Stimulated activated CD4-positive, alpha-beta T cell treated with anti-CD3 and anti-CD28 coated beads, TNF-alpha, amount 100 ng/mL, for 24 hours (primary cell): Measurements from ENCODE around the gene SGSM2.
A peak's percentile ranks its signal among the peaks of the same experiment; 100 is the strongest.
"Not testable (repeated sequence)": the region's sequence is repeated elsewhere in the genome, so short reads cannot be mapped to it uniquely, and the experiment has no call there.

Experiments
- DNase-seq, 3 experiments: peaks; one replicate each; pipeline ENCODE4 v3.0.0-alpha.2; 2020; ENCODE audit warnings: low read depth in 3 of 3

SGSM2 gene, protein sequence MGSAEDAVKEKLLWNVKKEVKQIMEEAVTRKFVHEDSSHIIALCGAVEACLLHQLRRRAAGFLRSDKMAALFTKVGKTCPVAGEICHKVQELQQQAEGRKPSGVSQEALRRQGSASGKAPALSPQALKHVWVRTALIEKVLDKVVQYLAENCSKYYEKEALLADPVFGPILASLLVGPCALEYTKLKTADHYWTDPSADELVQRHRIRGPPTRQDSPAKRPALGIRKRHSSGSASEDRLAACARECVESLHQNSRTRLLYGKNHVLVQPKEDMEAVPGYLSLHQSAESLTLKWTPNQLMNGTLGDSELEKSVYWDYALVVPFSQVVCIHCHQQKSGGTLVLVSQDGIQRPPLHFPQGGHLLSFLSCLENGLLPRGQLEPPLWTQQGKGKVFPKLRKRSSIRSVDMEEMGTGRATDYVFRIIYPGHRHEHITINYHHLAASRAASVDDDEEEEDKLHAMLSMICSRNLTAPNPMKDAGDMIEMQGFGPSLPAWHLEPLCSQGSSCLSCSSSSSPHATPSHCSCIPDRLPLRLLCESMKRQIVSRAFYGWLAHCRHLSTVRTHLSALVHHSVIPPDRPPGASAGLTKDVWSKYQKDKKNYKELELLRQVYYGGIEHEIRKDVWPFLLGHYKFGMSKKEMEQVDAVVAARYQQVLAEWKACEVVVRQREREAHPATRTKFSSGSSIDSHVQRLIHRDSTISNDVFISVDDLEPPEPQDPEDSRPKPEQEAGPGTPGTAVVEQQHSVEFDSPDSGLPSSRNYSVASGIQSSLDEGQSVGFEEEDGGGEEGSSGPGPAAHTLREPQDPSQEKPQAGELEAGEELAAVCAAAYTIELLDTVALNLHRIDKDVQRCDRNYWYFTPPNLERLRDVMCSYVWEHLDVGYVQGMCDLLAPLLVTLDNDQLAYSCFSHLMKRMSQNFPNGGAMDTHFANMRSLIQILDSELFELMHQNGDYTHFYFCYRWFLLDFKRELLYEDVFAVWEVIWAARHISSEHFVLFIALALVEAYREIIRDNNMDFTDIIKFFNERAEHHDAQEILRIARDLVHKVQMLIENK

DNA sequence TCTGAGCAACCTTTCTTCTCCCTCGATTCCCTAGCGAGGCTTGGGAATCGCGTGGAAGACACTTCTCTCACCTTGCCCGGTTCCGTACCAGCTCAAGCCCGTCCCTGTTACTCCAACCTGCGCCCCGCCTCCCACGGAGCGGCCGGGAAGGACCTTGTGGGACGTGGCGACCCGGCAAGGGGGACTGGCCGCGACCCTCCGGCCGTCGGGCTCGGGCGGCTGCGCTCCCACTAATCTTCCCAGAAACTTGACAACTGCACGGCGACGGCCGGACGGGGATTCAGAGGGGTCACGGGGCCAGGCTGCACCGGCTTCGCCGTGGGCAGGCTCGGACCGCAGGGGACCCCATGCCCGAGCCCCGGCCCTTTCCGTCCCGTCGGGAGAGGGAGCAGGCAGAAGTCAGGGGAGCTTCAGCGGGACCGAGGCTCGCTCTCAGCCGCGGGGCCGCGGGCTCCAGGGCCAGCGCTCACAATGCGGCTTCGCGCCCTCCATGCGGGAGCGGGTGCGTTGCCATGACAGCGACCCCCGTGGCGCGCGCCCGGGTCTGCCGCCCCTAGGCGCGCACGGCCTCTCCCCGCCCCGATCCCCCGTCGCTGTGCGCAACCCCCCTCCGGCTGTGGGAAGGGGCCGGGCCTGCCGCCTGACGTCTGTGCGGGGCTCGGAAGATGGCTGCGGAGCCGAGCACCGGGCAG lies at the start of gene SGSM2:
Gene SGSM2, plus strand, starts transcription at position 650 of the 692 bp plus-strand sequence. CDS start 188 bp downstream, outside the sequence.
- peak in 2 of 3 experiments; percentile 54 to 63 for DNase-seq

DNA sequence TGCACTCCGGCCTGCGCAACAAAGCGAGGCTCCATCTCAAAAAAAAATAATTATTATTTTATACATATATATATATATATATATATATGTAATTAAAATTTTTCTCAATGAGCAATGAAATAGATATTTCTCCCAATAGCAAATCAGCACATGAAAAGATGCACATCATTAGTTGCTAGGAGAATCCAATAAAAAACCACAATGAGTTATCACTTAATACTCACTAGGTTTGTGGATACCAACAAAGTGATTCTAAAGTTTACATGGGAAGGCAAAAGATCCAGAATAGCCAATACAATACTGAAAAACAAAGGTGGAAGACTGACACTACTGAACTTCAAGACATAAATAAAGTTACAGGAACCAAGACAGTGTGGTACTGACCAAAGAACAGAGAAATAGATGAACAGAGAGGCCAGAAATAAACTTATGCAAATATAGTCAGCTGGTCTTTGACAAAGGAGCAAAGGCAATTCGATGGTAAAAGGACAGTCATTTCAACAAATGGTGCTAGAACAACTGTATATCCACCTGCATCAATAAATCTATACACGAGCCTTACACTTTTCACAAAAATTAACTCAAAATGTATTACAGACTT lies 47.3 kb upstream of the SGSM2 start:
- DNase-seq, result no peak

DNA sequence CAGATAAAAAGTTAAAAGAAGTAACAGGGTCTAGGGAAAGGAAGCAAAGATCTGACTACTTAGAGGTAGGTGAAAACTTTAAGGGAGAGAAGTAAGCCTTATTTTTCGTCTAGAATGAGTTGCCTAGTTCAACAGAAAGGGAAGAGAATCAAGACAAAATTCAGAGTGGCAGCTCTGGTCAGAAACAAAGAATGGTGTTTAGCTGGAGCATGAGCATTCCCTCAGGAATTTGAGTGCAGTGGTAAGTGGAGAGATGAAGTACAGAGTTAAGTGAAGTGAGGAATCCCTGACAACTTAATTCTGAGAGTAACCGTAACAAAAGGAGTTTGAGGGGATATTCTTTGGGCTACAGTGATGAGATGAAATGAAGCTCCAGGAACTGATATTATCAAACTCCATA lies 45.2 kb upstream of the SGSM2 start:
- DNase-seq, result no peak

DNA sequence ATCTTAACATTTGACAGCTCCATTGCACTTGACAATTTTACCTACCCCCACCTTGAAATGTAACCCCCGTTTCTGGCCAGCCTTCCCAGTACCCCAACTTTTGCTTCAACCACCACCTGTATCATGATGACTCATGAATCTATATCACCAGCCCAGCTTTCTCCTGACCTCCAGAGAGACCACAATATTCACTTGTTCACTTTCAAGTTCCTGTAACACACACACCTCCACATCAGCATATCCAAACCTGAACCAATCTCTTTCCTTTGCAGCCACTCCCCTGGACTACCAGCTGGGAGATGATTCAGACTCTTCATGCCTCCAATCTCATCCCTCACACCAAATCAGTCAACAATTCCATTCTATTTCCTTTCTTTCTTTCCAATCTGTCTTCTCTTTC lies 41.7 kb upstream of the SGSM2 start:
- no peak for DNase-seq

DNA sequence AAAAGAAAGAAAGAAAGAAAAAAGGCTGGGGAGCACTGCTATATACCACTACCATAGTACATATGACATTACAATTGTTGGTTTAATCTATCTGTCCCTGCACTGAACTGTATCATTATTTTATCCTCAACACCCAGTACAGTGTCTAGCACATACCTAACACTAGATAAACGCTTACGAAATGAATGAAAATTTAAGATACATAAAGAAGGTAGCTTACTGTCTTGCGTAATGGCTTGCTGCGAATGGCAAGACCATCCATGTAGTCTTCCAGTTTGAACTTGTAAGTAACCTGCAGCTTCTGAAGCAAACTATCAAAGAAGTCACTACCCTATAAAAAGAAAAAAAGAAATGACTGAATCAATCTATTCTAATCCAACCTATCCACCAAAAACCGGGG lies 40.3 kb upstream of the SGSM2 start:
- no peak for DNase-seq

DNA sequence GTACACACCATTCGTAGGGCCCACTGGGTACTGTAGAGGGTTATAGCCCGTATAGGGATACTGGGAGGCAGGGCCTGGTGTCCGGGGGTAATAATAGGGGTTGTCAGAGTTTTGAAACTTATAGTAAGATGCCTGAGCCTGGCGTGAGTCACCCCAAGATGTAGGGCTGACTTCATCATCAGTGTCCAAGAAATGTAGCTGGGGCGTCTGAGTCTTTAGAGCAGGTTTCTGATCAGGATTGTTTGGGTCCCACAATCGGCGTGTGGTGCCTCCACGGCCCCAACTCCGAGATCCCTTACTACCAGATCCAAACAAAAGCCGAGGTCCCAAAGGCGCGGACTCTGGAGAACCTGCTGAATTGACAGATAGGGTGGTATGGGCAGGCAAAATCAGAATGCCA lies 38.2 kb upstream of the SGSM2 start:
- DNase-seq, result no peak

DNA sequence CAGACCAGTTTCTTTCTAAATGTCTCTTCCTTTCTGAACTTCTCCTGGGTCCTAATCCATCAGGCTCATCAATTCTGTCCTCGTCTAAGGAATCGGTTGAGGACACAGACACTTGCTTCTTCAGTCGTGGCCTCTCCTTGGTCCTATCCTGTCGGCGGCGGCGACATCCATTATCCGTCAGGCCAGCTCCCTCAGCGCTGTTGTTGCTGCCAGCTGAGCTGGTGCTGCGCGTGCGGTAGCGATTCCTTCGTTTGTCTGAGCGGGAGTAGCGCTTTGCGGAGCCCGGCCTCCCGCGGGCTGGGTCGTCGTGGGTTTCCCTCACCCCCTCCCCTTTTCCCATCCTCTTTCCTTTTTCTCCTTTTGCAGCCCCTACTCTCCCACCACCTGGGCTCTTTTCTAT lies 37.5 kb upstream of the SGSM2 start:
- no peak for DNase-seq

DNA sequence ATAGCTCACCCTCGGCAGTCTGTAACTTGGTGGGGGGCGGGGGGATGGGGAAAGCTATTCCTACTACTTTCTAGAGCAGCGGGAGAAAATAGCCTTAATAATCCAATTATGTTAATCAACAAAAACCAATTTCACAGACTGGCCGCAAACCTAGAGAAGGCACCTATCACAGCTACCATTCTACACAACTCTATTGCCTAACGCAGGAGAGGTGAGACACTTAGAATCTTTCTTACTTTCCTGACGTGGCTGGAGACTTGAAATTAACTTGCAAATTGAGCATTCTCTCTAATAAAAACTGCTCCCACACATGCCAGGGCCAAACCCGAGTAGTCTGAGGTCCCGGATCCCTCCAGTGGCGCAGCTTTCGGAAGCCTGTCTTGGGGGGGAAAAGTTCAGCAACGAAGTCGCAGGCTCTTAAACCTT lies 34.5 kb upstream of the SGSM2 start:
- DNase-seq, result peak in 1 of 3 experiments; percentile 10

DNA sequence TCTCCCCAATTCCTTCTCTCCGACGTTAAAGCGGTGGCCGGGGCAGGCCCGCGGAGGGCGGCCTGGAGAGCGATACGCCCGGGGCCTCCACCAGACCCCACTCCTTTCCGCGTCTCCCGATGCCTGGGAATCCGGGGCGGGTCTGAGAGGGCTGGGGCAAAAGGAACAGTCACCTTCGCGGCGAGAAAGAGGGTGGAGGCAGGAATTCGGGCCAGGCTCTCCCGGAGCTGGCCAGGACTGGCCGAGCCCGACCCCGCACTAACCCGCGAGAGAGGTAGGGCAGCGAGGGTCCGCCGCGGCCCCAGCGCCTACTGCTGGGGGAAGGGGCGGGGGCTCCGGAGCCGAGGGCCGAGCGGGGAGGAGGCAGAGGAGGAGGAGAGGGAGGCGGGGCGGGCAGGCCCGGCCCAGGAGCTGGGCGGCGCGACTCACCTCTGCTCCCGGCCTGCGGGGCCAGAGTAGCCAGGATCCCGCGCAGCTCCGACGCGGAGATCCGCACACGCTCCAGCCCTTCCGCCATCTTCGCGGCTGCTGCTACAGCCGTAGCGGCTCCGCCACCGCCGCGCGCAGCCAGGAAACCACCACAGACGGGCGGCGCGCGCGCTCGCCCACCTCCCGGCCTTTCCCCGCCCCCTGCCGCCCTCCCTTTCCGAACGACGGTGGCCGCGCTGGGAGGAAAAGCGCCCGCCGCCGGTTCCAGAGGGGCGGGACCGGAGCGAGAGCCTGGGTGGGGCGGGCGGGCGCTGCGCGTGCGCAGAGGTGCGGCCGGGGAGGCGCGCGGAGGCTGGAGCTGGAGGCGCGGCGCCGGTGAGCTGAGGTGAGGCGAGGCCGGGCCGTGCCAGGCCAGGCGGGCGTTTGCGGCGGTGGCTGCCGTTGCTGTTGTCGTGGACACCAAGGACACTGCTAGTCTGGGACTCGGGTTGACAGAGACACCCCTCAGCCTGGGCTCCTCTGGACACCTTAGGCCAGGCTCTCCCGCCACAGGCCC lies 33.8 kb upstream of the SGSM2 start, which contains the start of the genes SMG6 and SRR:
Gene SMG6, minus strand, starts transcription at position 582 of the 985 bp plus-strand sequence. Its CDS starts 65 bp downstream, at position 517.
Gene SRR, plus strand, starts transcription at position 747 of the 985 bp plus-strand sequence. CDS start 11,611 bp downstream, outside the sequence.
- DNase-seq, result peak; percentile 86 to 93 (median 88)

DNA sequence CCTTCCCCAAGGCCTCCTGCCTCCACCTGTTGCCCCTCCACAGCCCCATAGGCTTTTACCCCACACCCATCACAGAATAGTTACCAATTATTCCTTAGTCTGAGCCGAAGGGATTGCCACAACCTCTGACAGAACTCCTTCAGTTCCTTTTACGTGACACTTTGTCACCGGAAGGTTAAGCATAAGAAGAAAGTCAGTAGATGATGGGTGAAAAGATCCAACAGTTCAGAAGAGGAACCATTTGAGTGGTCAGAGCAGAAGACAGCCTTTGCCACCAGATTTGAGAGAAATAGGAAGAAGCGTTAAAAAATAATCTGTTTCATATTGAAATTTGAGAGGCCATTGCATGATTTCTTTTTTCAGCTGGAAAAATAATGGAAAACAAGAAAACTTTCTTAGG lies 32.4 kb upstream of the SGSM2 start:
- DNase-seq, result no peak

DNA sequence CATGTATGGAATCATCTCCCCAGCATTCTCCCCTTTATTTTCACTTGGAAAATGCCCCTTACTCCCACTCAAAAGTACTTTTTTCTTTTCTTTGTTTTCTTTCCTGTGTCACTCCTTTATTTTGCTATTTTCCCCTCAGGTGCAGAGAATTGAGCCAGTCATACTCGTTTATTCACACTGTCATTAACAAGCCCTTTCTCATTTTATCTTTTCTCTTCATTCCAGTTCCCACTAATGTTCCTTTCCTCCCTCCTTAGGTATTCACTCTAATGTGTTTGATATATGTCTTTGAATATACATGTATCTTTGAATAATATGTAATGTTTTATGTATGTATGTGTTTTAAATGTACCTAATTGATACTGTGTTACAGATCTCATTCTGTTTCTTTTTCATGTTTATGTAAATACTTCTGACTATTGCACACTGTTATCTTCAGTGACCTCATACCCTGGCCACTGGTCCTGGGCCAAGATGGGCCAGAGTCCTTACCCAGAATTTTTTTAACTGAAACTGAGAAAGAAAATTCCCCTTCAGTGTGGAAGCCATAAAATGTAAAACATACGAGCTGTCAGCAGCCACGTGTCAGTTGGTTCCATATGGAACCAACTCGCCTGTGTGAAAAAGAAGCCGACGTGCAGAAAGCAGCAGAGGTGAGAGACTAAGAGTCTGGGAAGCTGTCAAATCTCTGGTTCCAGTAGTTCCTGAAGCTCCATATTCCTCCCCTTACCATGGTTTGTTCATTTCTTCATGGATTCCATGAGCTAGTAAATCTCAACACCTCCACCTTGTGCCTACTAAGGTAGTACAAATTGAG lies 27.8 kb upstream of the SGSM2 start:
- DNase-seq, result no peak

DNA sequence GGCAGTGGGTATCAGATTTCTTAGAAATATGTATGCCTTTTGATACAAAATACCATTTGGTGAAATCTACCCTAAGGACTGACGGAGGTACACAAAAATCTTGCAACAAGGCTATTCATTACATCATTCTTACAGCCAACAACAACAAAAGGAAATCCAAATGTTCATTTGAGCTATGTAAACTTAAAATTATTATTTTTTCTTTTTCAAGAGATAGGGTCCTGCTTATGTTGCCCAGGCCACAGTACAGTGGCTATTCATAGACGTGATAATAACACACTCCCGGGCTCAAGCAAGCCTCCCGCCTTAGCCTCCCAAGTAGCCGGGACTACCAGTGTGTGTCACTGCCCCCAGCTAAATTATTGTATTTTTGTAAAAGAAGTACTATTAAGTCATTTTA lies 24.6 kb upstream of the SGSM2 start:
- DNase-seq, result no peak

DNA sequence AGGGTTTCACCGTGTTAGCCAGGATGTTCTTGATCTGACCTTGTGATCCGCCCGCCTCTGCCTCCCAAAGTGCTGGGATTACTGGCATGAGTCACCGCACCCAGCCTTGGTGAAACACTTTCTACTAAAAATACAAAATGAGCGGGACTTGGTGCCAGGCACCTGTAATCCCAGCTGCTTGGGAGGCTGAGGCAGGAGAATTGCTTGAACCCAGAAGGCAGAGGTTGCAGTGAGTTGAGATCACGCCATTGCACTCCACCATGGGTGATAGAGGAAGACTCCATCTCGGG lies 20.4 kb upstream of the SGSM2 start:
- not testable (repeated sequence) for DNase-seq

DNA sequence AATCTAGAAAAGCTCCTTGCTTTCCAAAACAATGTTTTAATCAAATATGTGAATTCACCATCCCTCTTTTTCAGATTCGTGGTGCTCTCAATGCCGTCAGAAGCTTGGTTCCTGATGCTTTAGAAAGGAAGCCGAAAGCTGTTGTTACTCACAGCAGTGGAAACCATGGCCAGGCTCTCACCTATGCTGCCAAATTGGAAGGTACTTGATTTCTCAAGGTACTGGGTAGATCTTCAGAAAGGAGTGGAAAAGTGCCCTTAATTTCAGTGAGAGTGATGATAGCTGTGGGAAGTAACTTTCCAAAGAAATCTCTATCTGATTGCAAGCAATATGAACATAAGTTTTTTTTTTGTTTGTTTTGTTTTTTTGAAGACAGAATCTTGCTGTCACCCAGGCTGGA lies 19.5 kb upstream of the SGSM2 start:
- DNase-seq, result no peak

DNA sequence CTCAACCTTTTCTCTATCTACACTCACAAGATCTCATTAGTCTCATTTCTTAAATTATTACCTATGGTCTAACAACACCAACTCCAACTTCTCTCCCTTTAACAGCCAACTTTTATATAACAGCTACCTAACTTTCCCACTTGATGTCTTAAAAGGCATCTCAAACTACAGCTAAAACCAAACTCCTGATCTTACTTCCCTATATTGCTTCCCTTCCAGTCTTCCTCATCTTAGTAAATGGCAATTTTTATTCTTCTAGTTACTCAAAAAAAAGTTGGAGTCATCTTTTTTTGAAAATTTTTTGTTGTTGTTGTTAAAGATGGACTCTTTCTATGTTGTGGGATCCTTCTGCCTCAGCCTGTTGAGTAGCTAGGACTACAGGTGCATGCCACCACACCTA lies 18.2 kb upstream of the SGSM2 start:
- DNase-seq, result no peak

DNA sequence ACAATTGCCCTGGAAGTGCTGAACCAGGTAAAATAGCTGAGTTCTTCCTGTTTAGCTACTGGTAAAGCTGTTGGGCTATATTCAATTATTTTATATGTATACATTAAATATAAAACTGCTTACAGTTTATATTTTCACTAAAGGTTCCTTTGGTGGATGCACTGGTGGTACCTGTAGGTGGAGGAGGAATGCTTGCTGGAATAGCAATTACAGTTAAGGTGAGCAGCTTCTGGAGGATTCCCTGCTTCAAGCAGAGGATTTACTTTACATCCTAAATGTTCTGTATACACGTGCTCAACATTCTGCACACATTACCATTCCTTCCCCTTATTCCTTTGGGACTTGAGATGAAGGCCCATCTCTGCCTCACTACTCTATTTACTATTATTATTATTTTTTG lies 15.9 kb upstream of the SGSM2 start:
- DNase-seq, result no peak

DNA sequence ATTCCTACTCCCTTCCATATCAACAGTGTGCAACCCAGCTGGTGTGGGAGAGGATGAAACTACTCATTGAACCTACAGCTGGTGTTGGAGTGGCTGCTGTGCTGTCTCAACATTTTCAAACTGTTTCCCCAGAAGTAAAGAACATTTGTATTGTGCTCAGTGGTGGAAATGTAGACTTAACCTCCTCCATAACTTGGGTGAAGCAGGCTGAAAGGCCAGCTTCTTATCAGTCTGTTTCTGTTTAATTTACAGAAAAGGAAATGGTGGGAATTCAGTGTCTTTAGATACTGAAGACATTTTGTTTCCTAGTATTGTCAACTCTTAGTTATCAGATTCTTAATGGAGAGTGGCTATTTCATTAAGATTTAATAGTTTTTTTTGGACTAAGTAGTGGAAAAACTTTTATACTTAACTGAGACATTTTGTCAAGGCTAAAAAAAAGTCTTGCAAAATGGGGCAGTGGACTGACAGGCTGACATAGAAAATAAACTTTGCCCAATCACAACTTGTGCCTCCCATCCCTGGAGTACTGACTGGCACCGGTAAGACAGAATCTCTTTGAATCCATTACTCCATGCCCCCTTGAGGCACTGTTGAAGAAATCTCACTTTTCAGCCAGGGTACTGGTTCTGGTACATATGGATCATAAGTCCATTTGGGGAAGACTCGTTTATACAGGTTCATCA lies 13.5 kb upstream of the SGSM2 start:
- no peak for DNase-seq

DNA sequence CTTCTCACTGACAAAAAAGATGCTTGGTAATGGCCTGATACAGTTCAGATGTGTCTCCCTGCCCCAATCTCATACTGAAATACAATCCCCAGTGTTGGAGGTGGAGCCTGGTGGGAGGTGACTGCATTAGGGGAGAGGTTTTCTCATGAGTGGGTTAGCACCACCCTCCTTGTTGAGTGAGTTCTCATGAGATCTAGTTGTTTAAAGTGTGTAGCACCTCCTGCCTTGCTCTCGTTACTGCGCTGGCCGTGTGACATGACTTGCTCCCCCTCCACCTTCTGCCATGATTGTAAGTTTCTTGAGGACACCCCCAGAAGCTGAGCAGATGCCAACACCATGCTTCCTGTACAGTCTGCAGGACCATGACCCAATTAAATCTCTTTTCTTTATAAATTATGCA lies 6.0 kb upstream of the SGSM2 start:
- DNase-seq, result no peak

DNA sequence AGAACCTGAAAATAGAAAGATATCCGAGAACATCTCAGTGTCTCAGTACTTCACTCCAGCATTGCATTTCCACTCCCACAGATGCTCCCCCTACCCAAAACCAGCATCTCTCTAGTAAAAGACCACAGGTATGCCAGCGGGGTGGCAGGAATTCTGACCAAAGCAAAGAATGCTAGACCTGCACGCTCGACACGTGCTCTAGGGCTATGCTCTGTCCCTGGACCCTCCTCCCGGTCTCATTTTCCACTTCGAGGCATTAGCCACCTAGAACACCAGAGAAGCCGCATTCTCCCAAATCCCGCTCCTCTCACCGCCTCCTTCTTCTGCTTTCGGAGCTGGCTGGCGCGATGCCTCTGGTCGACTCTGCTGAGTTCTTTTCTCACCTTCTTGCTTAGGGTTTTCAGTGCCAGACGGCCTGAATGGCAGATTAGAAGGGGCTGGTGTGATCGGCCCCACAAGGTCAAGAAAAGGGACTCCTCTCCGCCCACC lies 1.5 kb upstream of the SGSM2 start:
- no peak for DNase-seq
